Measurements from ENCODE around the gene DPYD. TPM values are rescaled to one million over a fixed set of nuclear protein-coding genes. Genes with fewer than 3 reads are reported as not detected.

The DPYD gene
- total and polyA plus RNA-seq, 9 of the 15 experiments (the other 6 are each of a cell fraction or from before 2014, with no cell fraction given): 0.03 to 0.25 (median 0.08) TPM; not detected in 2

GRCh38 chr1:97501628-97502027, 419.2 kb downstream of the DPYD start (continued):
- TF ChIP-seq, protein P1, sequence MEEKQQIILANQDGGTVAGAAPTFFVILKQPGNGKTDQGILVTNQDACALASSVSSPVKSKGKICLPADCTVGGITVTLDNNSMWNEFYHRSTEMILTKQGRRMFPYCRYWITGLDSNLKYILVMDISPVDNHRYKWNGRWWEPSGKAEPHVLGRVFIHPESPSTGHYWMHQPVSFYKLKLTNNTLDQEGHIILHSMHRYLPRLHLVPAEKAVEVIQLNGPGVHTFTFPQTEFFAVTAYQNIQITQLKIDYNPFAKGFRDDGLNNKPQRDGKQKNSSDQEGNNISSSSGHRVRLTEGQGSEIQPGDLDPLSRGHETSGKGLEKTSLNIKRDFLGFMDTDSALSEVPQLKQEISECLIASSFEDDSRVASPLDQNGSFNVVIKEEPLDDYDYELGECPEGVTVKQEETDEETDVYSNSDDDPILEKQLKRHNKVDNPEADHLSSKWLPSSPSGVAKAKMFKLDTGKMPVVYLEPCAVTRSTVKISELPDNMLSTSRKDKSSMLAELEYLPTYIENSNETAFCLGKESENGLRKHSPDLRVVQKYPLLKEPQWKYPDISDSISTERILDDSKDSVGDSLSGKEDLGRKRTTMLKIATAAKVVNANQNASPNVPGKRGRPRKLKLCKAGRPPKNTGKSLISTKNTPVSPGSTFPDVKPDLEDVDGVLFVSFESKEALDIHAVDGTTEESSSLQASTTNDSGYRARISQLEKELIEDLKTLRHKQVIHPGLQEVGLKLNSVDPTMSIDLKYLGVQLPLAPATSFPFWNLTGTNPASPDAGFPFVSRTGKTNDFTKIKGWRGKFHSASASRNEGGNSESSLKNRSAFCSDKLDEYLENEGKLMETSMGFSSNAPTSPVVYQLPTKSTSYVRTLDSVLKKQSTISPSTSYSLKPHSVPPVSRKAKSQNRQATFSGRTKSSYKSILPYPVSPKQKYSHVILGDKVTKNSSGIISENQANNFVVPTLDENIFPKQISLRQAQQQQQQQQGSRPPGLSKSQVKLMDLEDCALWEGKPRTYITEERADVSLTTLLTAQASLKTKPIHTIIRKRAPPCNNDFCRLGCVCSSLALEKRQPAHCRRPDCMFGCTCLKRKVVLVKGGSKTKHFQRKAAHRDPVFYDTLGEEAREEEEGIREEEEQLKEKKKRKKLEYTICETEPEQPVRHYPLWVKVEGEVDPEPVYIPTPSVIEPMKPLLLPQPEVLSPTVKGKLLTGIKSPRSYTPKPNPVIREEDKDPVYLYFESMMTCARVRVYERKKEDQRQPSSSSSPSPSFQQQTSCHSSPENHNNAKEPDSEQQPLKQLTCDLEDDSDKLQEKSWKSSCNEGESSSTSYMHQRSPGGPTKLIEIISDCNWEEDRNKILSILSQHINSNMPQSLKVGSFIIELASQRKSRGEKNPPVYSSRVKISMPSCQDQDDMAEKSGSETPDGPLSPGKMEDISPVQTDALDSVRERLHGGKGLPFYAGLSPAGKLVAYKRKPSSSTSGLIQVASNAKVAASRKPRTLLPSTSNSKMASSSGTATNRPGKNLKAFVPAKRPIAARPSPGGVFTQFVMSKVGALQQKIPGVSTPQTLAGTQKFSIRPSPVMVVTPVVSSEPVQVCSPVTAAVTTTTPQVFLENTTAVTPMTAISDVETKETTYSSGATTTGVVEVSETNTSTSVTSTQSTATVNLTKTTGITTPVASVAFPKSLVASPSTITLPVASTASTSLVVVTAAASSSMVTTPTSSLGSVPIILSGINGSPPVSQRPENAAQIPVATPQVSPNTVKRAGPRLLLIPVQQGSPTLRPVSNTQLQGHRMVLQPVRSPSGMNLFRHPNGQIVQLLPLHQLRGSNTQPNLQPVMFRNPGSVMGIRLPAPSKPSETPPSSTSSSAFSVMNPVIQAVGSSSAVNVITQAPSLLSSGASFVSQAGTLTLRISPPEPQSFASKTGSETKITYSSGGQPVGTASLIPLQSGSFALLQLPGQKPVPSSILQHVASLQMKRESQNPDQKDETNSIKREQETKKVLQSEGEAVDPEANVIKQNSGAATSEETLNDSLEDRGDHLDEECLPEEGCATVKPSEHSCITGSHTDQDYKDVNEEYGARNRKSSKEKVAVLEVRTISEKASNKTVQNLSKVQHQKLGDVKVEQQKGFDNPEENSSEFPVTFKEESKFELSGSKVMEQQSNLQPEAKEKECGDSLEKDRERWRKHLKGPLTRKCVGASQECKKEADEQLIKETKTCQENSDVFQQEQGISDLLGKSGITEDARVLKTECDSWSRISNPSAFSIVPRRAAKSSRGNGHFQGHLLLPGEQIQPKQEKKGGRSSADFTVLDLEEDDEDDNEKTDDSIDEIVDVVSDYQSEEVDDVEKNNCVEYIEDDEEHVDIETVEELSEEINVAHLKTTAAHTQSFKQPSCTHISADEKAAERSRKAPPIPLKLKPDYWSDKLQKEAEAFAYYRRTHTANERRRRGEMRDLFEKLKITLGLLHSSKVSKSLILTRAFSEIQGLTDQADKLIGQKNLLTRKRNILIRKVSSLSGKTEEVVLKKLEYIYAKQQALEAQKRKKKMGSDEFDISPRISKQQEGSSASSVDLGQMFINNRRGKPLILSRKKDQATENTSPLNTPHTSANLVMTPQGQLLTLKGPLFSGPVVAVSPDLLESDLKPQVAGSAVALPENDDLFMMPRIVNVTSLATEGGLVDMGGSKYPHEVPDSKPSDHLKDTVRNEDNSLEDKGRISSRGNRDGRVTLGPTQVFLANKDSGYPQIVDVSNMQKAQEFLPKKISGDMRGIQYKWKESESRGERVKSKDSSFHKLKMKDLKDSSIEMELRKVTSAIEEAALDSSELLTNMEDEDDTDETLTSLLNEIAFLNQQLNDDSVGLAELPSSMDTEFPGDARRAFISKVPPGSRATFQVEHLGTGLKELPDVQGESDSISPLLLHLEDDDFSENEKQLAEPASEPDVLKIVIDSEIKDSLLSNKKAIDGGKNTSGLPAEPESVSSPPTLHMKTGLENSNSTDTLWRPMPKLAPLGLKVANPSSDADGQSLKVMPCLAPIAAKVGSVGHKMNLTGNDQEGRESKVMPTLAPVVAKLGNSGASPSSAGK (IDR thresholded peaks at IDR 0.05): no peak
- TF ChIP-seq PHF8 (IDR thresholded peaks at IDR 0.05; ENCODE audit: borderline replicate concordance, low read length): no peak
